ENCODE results near the gene SH3BGRL. TPM values are rescaled to one million over a fixed set of nuclear protein-coding genes. Genes with fewer than 3 reads are reported as not detected.
"Not testable (repeated sequence)": the region's sequence is repeated elsewhere in the genome, so short reads cannot be mapped to it uniquely, and the experiment has no call there.

Gene SH3BGRL
- total RNA-seq, 1 donor from 2014 or later = 53.0 TPM

- DNase-seq (ENCODE audit: low spot score) = no peak
- H3K9me3 Mint-ChIP-seq = peaks cover 3% of the 10 kb centered on the region
- H3K4me1 Mint-ChIP-seq (ENCODE audit: low read depth) = peaks cover 23% of the 10 kb centered on the region
- H3K4me3 Mint-ChIP-seq (ENCODE audit: low read depth) = no peak overlapping the region
- intact Hi-C loops (cut with micrococcal nuclease) = no loop called here
- peaks cover 4% of the 10 kb centered on the region for H3K36me3 Mint-ChIP-seq (ENCODE audit: low read depth)
- no peaks in the 10 kb centered on the region for H3K27me3 Mint-ChIP-seq (ENCODE audit: low read depth)
- no peak overlapping the region for H3K27ac Mint-ChIP-seq
These were observed 135.9 kb downstream of the SH3BGRL start for GRCh38 chrX:81337805-81338204.

- no peak overlapping the region for H3K4me3 Mint-ChIP-seq (ENCODE audit: low read depth)
- DNase-seq (ENCODE audit: low spot score) = no peak
- peaks cover 19% of the 10 kb centered on the region for H3K4me1 Mint-ChIP-seq (ENCODE audit: low read depth)
- no peaks in the 10 kb centered on the region for H3K27me3 Mint-ChIP-seq (ENCODE audit: low read depth)
- H3K27ac Mint-ChIP-seq = no peak overlapping the region
- peaks cover 4% of the 10 kb centered on the region for H3K36me3 Mint-ChIP-seq (ENCODE audit: low read depth)
- H3K9me3 Mint-ChIP-seq = peaks cover 3% of the 10 kb centered on the region
- intact Hi-C loops (cut with micrococcal nuclease) = no loop called here
These were observed 137.0 kb downstream of the SH3BGRL start for GRCh38 chrX:81338924-81339323.

- H3K9me3 Mint-ChIP-seq; H3K4me3 Mint-ChIP-seq (ENCODE audit: low read depth); DNase-seq (ENCODE audit: low spot score); H3K36me3 Mint-ChIP-seq (ENCODE audit: low read depth); H3K4me1 Mint-ChIP-seq (ENCODE audit: low read depth); H3K27ac Mint-ChIP-seq; intact Hi-C loops (cut with micrococcal nuclease); H3K27me3 Mint-ChIP-seq (ENCODE audit: low read depth): not testable (repeated sequence)
These were observed 143.4 kb downstream of the SH3BGRL start for GRCh38 chrX:81345296-81345695.

Other genes starting within 250 kb of the SH3BGRL start
- 1.3 and 2.8 TPM in 2 replicates for gene HMGN5, start 189 bp upstream of the SH3BGRL start, total RNA-seq

Data from activated T-helper 2 cell treated with anti-CD3 and anti-CD28 coated beads, Interferon-gamma antibody, Interleukin-2, Interleukin-4, amounts not matched to agents 10 μg/mL and 5 μg/mL and 100 μg/mL, durations not matched to agents 14 hours and 24 hours and 36 hours (primary cell).